OCI-LY3 (cell line): ENCODE data around the gene KLHDC4.

ENCODE experiments used
- EZH2phosphoT487 ChIP-seq: fragments of 200-600 bp; shearing (Covaris generic); IDR thresholded peaks from 2 replicates; pipeline ENCODE4 v1.6.1; 2018; ENCODE audit warnings: antibody characterized with exemption, mixed run types, low read depth
- TF ChIP-seq, protein P1 (sequence below): fragments of 200-600, 300-600 bp; sonication (generic); IDR thresholded peaks from 2 replicates; pipeline ENCODE4 v1.5.1; 2014; ENCODE audit warnings: antibody characterized with exemption, low read length, low read depth

DNA sequence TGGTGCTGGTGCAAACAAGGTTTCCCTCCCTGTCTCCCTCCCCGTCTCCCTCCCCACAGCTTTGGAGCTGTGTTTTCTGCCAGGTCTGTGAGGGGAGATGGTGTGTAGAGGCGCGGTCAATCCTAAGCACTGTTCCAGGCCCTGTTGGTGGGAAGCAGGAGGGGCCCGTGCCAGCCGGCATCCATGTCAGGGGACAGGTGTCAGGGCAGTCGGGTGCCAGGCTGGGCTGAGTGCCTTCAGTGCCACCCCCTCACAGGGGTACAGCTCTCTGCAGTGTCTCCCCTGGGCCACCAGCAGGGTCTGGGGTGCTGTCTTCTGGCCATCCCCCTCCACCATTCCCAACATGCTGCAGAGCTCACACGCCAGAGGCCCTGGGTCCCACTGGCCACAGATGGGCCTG, 73.6 kb downstream of the KLHDC4 start:
- TF ChIP-seq, protein P1, sequence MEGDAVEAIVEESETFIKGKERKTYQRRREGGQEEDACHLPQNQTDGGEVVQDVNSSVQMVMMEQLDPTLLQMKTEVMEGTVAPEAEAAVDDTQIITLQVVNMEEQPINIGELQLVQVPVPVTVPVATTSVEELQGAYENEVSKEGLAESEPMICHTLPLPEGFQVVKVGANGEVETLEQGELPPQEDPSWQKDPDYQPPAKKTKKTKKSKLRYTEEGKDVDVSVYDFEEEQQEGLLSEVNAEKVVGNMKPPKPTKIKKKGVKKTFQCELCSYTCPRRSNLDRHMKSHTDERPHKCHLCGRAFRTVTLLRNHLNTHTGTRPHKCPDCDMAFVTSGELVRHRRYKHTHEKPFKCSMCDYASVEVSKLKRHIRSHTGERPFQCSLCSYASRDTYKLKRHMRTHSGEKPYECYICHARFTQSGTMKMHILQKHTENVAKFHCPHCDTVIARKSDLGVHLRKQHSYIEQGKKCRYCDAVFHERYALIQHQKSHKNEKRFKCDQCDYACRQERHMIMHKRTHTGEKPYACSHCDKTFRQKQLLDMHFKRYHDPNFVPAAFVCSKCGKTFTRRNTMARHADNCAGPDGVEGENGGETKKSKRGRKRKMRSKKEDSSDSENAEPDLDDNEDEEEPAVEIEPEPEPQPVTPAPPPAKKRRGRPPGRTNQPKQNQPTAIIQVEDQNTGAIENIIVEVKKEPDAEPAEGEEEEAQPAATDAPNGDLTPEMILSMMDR: no peak
- TF ChIP-seq EZH2phosphoT487: no peak
